Measurements from ENCODE around the gene ACTN1. TPM values are rescaled to one million over a fixed set of nuclear protein-coding genes. Genes with fewer than 3 reads are reported as not detected.

ACTN1 gene
- total RNA-seq, 3 donors from 2014 or later (not counting 1 experiment from before 2014, with no cell fraction given): 14.9 to 39.5 (median 19.6) TPM

DNA sequence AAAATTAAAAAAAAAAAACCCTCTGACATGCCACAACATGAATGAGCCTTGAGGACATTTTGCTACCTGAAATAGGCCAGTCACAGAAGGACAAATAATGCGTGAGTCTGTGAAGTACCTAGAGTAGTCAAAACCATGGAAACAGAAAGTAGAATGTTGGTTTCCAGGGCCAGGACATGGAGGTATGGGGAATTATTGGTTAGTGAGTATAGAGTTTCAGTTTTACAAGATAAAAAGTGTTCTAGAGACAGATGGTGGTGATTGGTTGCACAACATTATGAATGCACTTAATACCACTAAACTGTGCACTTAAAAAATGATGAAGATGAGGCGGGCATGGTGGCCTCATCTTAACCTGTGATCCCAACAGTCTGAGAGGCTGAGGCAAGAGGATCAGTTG, 138.6 kb downstream of the ACTN1 start:
- Mint-ChIP-seq H3K9me3 (peaks cover 4 to 13% of the 10 kb centered on the region in 2 donors), H3K27ac (peak overlapping the region; percentile 86 to 88), H3K36me3 (peaks cover 18% of the 10 kb centered on the region), H3K27me3 (ENCODE audit: low read depth in 2 of 2) (peaks cover 0 to 7% of the 10 kb centered on the region in 2 donors), H3K4me1 (peaks cover 58% of the 10 kb centered on the region in 2 donors), H3K4me3 (peak overlapping the region; percentile 21)
- intact Hi-C loops (cut with micrococcal nuclease): loop anchor here (2.0 to 10.0 kb wide), 4 partner anchors 24 to 958 kb away; partner anchors contain the start of gene ZFP36L1
- DNase-seq: no peak
- peak overlapping the region; percentile 34 for H3K27ac ChIP-seq (ENCODE audit: low read length)
- no peaks in the 10 kb centered on the region for H3K36me3 ChIP-seq (ENCODE audit: control insufficient read depth, insufficient read depth, low read length)
- H3K9me3 ChIP-seq (ENCODE audit: control insufficient read depth, insufficient read depth, low read length): no peaks in the 10 kb centered on the region
- H3K27me3 ChIP-seq (ENCODE audit: control insufficient read depth, insufficient read depth, low read length): no peaks in the 10 kb centered on the region
- H3K4me3 ChIP-seq (ENCODE audit: low read length): no peak overlapping the region
- TF ChIP-seq, protein P1, sequence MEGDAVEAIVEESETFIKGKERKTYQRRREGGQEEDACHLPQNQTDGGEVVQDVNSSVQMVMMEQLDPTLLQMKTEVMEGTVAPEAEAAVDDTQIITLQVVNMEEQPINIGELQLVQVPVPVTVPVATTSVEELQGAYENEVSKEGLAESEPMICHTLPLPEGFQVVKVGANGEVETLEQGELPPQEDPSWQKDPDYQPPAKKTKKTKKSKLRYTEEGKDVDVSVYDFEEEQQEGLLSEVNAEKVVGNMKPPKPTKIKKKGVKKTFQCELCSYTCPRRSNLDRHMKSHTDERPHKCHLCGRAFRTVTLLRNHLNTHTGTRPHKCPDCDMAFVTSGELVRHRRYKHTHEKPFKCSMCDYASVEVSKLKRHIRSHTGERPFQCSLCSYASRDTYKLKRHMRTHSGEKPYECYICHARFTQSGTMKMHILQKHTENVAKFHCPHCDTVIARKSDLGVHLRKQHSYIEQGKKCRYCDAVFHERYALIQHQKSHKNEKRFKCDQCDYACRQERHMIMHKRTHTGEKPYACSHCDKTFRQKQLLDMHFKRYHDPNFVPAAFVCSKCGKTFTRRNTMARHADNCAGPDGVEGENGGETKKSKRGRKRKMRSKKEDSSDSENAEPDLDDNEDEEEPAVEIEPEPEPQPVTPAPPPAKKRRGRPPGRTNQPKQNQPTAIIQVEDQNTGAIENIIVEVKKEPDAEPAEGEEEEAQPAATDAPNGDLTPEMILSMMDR (IDR thresholded peaks at IDR 0.05): no peak
- WGBS (ENCODE audit: insufficient coverage): 87% methylated on average over 2 of the region's 2 CpGs
- H3K4me1 ChIP-seq (ENCODE audit: control insufficient read depth, insufficient read depth, low read length): peaks cover 32% of the 10 kb centered on the region
- ATAC-seq: no peak

DNA sequence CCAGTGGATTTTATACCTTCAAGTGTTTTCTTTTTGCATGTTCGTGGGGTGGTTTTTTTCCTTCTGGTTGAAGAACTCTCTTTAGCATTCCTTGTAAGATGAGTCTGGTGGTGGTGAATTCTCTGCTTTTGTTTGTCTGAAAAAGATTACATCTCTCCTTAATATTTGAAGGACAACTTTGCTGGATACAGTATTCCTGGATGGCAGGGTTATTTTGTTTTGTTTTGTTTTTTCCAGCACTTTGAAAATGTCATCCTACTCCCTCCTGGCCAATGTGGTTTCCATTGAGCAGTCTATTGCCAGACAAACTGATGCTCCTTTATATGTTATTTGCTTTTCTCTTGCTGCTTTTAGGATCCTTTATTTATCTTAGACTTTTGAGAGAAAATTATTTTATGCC, 143.0 kb downstream of the ACTN1 start:
- Histone ChIP-seq H3K27me3 (ENCODE audit: control insufficient read depth, insufficient read depth, low read length) (no peaks in the 10 kb centered on the region), H3K36me3 (ENCODE audit: control insufficient read depth, insufficient read depth, low read length) (no peaks in the 10 kb centered on the region), H3K9me3 (ENCODE audit: control insufficient read depth, insufficient read depth, low read length) (peaks cover 6% of the 10 kb centered on the region), H3K27ac (ENCODE audit: low read length) (no peak overlapping the region), H3K4me1 (ENCODE audit: control insufficient read depth, insufficient read depth, low read length) (peaks cover 10% of the 10 kb centered on the region), H3K4me3 (ENCODE audit: low read length) (no peak overlapping the region)
- WGBS (ENCODE audit: insufficient coverage): 83% methylated on average over 1 of the region's 1 CpG
- peaks cover 10 to 14% of the 10 kb centered on the region in 2 donors for H3K9me3 Mint-ChIP-seq
- peaks cover 35% of the 10 kb centered on the region for H3K36me3 Mint-ChIP-seq
- H3K4me3 Mint-ChIP-seq: no peak overlapping the region
- peak overlapping the region in 1 of 2 donors; percentile 72 for H3K27ac Mint-ChIP-seq
- intact Hi-C loops (cut with micrococcal nuclease): no loop called here
- TF ChIP-seq, protein P1 (IDR thresholded peaks at IDR 0.05): no peak
- no peaks in the 10 kb centered on the region for H3K27me3 Mint-ChIP-seq (ENCODE audit: low read depth in 2 of 2)
- no peak for DNase-seq
- H3K4me1 Mint-ChIP-seq: peaks cover 27 to 28% of the 10 kb centered on the region in 2 donors
- no peak for ATAC-seq

DNA sequence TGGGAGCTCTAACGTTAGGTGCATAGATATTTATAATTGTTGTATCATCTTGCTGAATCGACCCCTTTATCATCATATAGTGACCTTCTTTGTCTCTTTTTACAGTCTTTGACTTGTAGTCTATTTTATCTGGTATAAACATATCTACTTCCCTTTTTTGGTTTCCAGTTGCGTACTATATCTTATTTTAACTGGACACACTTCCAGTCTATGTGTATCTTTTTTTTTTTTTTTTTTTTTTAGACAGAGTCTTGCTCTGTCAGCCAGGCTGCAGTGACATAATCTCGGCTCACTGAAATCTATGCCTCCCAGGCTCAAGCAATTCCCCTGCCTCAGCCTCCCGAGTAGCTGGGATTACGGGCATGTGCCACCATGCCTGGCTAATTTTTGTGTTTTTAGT, 144.3 kb downstream of the ACTN1 start:
- H3K27ac Mint-ChIP-seq: no peak overlapping the region
- H3K4me3 ChIP-seq (ENCODE audit: low read length): no peak overlapping the region
- no peaks in the 10 kb centered on the region for H3K36me3 ChIP-seq (ENCODE audit: control insufficient read depth, insufficient read depth, low read length)
- H3K27me3 ChIP-seq (ENCODE audit: control insufficient read depth, insufficient read depth, low read length): no peaks in the 10 kb centered on the region
- ATAC-seq (no peak), DNase-seq (no peak)
- intact Hi-C loops (cut with micrococcal nuclease): no loop called here
- H3K4me3 Mint-ChIP-seq: no peak overlapping the region
- peaks cover 18% of the 10 kb centered on the region in 2 donors for H3K4me1 Mint-ChIP-seq
- H3K9me3 Mint-ChIP-seq: peaks cover 10 to 14% of the 10 kb centered on the region in 2 donors
- WGBS (ENCODE audit: insufficient coverage): 70% methylated on average over 3 of the region's 6 CpGs
- peaks cover 6% of the 10 kb centered on the region for H3K9me3 ChIP-seq (ENCODE audit: control insufficient read depth, insufficient read depth, low read length)
- H3K36me3 Mint-ChIP-seq: peaks cover 35% of the 10 kb centered on the region
- H3K27me3 Mint-ChIP-seq (ENCODE audit: low read depth in 2 of 2): no peaks in the 10 kb centered on the region
- peaks cover 3% of the 10 kb centered on the region for H3K4me1 ChIP-seq (ENCODE audit: control insufficient read depth, insufficient read depth, low read length)
- H3K27ac ChIP-seq (ENCODE audit: low read length): no peak overlapping the region
- TF ChIP-seq, protein P1 (IDR thresholded peaks at IDR 0.05): no peak

DNA sequence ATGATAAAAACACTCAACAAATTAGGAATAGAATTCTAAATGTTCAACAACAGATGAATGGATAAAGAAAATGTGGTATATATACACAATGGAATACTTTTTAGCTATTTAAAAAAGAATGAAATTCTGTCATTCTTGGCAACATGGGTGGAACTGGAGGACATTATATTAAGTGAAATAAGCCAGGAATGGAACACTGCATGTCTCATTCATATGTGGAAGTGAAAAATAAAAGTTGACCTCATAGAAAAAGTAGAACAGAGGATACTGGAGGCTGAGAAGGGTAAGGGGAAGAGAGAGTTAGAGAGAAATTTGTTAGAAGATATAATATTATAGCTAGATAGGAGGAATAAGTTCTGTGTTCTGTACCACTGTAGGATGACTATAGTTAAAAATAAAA, 150.4 kb downstream of the ACTN1 start:
- intact Hi-C loops (cut with micrococcal nuclease): no loop called here
- Histone ChIP-seq H3K27me3 (ENCODE audit: control insufficient read depth, insufficient read depth, low read length) (no peaks in the 10 kb centered on the region), H3K27ac (ENCODE audit: low read length) (no peak overlapping the region), H3K36me3 (ENCODE audit: control insufficient read depth, insufficient read depth, low read length) (no peaks in the 10 kb centered on the region), H3K4me3 (ENCODE audit: low read length) (no peak overlapping the region), H3K9me3 (ENCODE audit: control insufficient read depth, insufficient read depth, low read length) (no peaks in the 10 kb centered on the region), H3K4me1 (ENCODE audit: control insufficient read depth, insufficient read depth, low read length) (peaks cover 7% of the 10 kb centered on the region)
- peaks cover 4% of the 10 kb centered on the region for H3K36me3 Mint-ChIP-seq
- no peaks in the 10 kb centered on the region for H3K27me3 Mint-ChIP-seq (ENCODE audit: low read depth in 2 of 2)
- peaks cover 0 to 3% of the 10 kb centered on the region in 2 donors for H3K4me1 Mint-ChIP-seq
- H3K9me3 Mint-ChIP-seq: no peaks in the 10 kb centered on the region
- DNase-seq: no peak
- H3K4me3 Mint-ChIP-seq: no peak overlapping the region
- H3K27ac Mint-ChIP-seq: no peak overlapping the region
- no peak for ATAC-seq
- TF ChIP-seq, protein P1 (IDR thresholded peaks at IDR 0.05): no peak
